ENCODE results near the gene ACAP1. TPM values are rescaled to one million over a fixed set of nuclear protein-coding genes. Genes with fewer than 3 reads are reported as not detected.
"Not testable (repeated sequence)": the region's sequence is repeated elsewhere in the genome, so short reads cannot be mapped to it uniquely, and the experiment has no call there.

Gene ACAP1
- polyA plus RNA-seq, 10 donors, result 5.3 to 19.6 (median 8.5) TPM

- peak; percentile 84 to 94 (median 93) for DNase-seq
Measured at GRCh38 chr17:7351665-7352502, 15.6 kb downstream of the ACAP1 start, which contains the start of gene KCTD11. Gene KCTD11 (plus strand): TSS chr17:7352162.

GRCh38 chr17:7352503-7352889, 16.2 kb downstream of the ACAP1 start:
- no peak for DNase-seq

GRCh38 chr17:7352910-7353635, 16.7 kb downstream of the ACAP1 start:
- DNase-seq, result peak in 1 of 3 donors; percentile 16

GRCh38 chr17:7354262-7354843, 18.0 kb downstream of the ACAP1 start:
- DNase-seq, result peak in 1 of 3 donors; percentile 51

- peak in 2 of 3 donors; percentile 46 to 59 for DNase-seq
Measured at GRCh38 chr17:7355053-7355452, 18.7 kb downstream of the ACAP1 start, which contains the start of gene TMEM95. Gene TMEM95 (plus strand): TSS chr17:7355156. CDS start chr17:7355205, 49 bp downstream.

GRCh38 chr17:7355573-7355972, 19.2 kb downstream of the ACAP1 start:
- no peak for DNase-seq

GRCh38 chr17:7356072-7356549, 19.8 kb downstream of the ACAP1 start:
- peak; percentile 49 to 85 (median 74) for DNase-seq

GRCh38 chr17:7356756-7357155, 20.4 kb downstream of the ACAP1 start:
- no peak for DNase-seq

- DNase-seq, result no peak
Measured at GRCh38 chr17:7357381-7357780, 21.1 kb downstream of the ACAP1 start.

- no peak for DNase-seq
Measured at GRCh38 chr17:7361906-7362305, 25.6 kb downstream of the ACAP1 start.

GRCh38 chr17:7363311-7363710, 27.0 kb downstream of the ACAP1 start:
- no peak for DNase-seq

GRCh38 chr17:7365963-7366362, 29.6 kb downstream of the ACAP1 start:
- DNase-seq, result not testable (repeated sequence)

- DNase-seq, result no peak
Measured at GRCh38 chr17:7367083-7367482, 30.8 kb downstream of the ACAP1 start.

- DNase-seq, result no peak
Measured at GRCh38 chr17:7367918-7368598, 31.7 kb downstream of the ACAP1 start.

- not testable (repeated sequence) for DNase-seq
Measured at GRCh38 chr17:7368599-7368994, 32.3 kb downstream of the ACAP1 start.

GRCh38 chr17:7369825-7370224, 33.5 kb downstream of the ACAP1 start:
- DNase-seq, result no peak

- DNase-seq, result no peak
Measured at GRCh38 chr17:7370853-7371252, 34.5 kb downstream of the ACAP1 start.

GRCh38 chr17:7374353-7374752, 38.0 kb downstream of the ACAP1 start:
- DNase-seq, result no peak

- no peak for DNase-seq
Measured at GRCh38 chr17:7379134-7379533, 42.8 kb downstream of the ACAP1 start.

- DNase-seq, result peak in 1 of 3 donors; percentile 52
Measured at GRCh38 chr17:7380321-7380720, 44.0 kb downstream of the ACAP1 start.

- DNase-seq, result no peak
Measured at GRCh38 chr17:7380855-7381683, 44.7 kb downstream of the ACAP1 start, which contains the start of gene TNK1. Gene TNK1 (plus strand): TSS chr17:7381089. CDS start chr17:7382927, 1,838 bp downstream.

Measured in muscle of back (tissue), 11 donors.